NCI-H1105 treated with DMSO at 0.1 percent for 48 hours (cell line): ENCODE data around the gene FNDC3B.

Source experiments
- DNase-seq: peaks from one replicate; lab custom pipeline; 2025; lab: John Stamatoyannopoulos, UW

Gene FNDC3B

DNA sequence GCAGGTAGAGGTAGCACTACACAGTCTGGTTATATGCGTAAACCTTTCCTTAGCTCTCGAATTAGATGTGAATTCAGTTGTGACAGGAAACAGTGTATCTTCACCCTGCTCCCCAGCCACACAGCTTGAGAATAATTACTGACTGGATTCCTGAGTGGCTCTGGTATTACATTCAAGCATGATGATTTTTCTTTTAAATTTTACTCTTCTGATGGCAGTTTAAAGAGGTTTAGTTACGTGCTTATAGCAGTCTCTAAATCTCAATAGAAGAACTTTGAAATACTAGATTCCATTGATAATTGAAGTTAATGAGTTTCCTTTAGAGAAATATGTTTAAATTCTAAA lies 98.8 kb downstream of the FNDC3B start:
- DNase-seq = no peak

DNA sequence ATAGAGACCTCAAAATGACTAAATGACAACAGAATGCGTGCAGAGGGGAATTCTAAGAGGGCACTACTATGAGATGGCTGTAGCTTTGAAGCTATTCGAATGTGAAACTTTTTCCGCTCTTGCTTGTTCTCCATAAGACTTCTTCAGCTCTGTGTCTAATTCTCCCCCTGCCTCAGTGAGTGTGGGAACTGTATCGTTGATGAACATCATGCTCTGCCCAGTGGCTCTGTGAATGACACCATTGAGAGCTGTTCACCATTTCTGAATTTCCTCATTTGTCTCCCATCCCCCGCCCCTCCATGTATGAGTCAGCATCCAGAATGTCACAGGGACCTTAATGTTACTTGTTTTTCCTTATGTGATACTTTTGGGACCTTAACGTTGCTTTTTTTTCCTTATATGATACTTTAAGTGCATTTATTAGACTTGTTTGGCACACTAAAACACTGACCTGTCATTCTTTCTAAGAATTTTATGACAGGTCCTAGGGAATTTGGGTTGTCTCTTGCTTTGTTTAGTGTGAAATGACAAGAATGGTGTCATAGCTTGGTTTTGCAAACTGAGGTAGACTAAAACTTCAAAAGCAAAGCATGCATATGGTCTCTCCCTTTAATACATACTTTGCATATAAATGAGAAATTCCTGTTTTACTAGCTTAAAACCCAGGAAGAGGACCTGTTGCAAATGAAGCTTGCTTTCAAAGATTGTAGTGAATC lies 99.6 kb downstream of the FNDC3B start:
- DNase-seq = no peak

DNA sequence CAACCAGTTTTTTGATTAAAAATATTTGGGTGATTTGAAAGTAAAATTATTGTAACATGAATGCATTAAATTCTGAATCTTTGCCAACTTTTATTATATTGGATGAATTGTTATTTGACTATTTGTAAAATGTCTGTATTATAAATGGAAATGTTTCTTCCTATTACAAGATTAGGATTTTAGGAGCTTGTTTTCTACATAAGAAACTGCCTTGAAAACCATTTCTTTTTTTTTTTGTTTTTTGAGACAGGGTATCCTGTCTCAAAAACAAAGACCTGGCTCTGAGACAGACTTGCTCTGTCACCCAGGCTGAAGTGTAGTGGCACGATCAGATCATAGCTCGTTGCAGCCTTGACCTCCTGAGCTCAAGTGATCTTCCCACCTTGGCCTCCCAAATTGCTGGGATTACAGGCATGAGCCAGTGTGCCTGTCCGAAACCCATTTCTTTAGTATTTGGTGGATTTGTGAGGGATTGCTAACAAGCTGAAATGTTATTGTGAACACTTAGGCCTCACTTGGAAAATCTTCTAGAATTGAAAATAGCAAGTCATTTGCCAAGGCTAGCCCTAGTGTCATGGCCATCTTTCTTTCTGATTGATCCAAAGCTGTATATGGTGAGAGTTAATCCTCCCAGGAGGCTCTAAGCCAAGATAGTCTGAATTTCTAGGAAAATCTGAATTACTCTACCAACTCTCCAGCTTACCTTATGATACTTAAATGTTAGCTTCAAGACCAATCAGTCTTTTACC lies 100.3 kb downstream of the FNDC3B start:
- DNase-seq = no peak

DNA sequence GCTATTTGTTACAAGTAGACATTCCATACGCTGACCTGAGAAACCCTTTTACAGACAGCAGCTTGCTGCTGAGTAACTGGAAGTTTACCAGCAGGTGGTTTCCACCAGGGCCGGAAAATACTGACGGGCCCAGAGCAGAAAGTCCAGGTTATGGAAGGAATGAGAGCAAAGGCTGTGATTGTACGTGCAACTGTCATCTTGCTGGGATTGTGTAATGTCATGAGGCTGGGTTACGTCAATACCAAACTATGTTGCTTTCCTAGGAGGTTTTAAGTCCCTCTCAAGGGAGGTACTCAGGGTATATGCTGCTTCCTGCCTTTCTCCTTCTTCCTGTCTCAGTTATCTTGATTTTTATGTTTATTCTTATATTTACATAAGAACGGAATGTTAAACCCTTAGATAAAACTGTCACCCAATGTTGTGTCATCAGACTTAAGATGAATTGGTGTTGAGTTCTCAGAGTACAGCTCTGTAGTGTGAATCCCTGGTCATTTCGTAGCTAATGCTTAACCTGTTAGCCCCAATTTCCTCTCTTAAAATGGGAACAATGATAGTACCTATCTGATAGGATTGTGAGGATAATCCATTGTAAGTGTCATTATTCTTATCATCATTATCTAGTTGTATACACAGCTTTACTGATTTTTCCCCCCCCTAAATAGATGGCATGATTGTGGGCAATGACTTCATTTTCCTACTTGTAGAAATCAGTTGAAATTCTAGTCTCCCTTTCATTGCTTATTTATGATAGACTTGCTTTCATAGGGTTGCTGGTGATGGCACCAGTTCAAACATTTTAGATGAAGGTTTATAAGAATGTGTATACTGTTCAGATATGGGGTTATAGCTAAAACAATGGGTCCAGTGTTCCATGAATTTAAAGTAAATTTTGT lies 101.4 kb downstream of the FNDC3B start:
- no peak for DNase-seq

DNA sequence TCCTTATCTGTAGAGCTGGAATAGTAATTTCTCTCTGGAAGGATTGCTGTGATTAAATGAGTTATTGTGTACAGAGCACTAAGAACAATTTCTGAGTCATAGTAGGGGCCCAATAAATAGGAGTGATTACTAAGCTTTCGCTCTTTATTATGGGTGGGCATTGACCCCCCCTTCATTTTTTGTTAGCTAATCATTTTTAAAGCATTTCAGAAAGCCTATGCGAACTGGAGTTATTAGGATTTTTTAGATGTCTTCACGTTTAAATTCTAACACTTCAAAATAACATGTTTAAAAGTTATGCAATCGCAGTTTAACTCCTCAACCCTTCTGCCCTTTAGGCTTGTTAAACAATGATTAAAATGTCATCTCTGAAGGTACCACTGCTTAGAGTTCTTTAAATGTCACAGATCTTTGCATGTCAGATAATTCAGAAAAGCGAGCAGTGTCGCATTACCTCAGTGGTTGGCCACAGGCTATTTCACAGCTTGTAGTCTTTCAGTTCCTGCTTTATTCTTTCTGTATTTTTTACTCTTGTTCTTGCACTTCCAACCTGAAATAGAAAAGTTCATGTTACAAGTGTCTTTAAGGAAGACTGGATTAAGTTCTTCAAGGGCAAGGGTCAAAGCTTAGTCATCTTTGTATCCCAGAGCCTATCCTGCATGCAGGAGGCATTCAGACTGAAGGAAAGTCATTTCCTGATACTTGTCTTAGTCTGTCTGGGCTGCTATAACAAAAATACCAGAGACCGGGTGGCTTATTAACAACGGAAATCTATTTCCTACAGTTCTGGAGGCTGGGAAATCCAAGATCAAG lies 102.9 kb downstream of the FNDC3B start:
- no peak for DNase-seq

DNA sequence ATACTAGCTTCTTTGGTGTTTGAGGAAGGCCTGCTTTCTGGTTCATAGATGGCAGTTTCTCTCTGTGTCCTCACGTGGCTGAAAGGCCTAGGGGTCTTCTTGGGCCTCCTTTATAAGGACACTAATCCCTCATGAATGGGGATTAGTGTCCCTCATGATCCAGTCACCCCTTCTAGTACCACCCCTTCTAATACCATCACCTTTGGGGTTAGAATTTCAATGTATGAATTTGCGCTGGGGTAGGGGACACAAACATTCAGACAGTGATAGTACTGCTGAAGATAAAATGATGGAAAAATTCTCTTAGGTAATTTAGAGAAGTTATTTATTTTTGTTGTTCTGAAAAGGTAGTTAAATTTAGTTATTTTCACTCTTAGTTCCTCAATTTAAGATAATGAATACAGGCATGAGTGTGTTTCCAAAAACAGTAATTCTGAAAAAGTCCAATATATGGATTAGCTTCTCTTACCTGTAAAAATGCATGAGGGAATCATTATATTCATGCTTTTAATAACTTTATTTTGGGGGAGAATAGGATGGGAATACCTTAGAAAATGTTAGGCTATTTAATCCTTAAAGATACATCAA lies 103.6 kb downstream of the FNDC3B start:
- DNase-seq = no peak

DNA sequence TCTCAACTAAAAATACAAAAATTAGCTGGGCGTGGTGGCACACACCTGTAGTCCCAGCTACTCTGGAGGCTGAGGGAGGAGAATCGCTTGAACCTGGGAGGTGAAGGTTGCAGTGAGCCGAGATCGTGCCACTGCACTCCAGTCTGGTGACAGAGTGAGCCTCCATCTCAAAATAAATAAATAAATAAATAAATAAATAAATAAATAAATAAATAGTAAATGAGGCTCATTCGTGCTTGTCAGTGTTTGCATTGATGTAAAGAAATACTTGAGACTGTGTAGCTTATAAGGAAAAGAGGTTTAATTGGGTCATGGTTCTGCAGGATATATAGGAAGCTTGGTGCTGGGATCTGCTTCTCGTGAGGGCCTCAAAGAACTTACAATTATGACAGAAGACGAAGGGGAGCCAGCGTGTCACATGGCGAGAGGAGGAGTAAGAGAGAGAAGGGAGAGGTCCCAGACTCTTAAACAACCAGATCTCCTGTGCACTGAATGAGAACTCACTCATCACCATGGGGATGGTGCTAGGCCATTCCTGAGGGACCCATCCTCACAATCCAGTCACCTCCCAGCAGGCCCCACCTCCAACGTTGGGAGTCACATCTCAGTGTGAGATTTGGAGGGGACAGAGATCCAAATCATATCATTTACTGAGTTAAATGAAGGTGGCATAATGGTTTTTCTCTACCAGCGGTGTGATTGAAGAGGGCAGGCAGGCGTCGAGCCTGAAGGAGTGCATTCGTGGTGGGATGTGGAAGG lies 104.5 kb downstream of the FNDC3B start:
- no peak for DNase-seq

DNA sequence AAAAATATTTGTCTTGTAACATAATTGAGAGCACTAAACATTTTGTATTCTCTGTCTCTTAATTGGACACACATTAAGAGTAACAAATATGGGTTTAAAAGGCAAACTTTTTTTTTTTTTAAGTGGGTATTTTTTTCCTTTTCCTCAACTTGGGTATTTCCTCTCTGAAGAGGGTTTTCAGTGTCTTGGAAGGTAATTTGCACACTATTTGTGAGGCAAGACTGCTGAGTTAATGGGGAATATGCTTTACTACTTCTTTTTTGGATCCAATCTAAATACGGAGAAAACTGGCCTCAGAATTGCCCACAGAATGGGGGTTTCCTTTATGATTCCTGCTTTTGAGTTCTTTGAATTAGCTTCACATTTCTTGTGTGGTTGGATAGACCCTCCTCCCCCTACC lies 105.2 kb downstream of the FNDC3B start:
- DNase-seq = no peak

DNA sequence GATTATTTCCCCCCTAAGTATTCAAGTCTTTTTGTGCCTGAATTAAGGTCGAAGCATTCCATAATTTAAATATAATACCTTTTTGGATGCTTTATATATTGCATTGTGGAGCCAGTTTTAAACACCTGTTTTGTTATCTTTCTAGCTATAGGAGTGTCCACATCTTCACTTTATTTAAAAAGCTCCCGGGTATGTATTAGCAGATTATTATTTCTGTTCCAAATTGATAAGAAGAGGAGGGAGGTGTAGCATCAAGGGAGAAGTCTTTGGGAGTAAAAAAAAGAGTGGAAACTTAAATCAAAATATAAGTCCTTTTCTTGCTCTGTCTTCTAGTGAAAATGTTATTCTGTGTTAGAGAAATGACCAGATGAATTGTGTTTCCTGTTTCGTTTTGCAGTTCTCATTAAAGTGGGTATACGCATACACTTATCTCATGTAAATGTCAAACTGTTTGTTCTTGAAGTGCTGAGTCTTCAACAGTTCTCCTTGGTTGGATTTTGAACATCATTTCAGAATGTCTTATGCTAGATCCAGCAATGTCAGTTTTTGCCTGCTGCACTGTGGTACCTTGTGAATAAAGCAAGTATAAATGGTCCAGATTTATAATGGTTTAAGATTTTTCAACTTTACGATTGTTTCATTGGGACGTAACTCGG lies 105.8 kb downstream of the FNDC3B start:
- DNase-seq = no peak

DNA sequence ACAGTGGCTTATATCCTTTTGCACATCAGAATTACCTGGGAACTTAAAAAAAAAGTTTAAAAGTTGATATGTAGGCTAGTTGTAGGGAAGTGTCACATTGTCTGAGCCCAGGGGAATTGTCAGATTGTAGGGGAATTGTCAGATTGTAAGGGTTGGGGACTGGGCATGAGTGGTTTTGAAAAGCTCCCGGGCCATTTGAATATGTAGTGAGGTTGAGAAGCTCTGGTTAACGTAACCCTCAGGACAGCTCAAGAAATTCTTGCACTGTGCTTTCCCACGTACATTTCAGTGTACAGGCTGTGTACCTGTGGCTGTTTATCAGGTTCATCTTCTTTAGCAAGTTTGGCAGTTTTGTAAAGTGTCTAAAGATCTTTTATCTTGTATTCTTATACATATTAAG lies 107.0 kb downstream of the FNDC3B start:
- no peak for DNase-seq

DNA sequence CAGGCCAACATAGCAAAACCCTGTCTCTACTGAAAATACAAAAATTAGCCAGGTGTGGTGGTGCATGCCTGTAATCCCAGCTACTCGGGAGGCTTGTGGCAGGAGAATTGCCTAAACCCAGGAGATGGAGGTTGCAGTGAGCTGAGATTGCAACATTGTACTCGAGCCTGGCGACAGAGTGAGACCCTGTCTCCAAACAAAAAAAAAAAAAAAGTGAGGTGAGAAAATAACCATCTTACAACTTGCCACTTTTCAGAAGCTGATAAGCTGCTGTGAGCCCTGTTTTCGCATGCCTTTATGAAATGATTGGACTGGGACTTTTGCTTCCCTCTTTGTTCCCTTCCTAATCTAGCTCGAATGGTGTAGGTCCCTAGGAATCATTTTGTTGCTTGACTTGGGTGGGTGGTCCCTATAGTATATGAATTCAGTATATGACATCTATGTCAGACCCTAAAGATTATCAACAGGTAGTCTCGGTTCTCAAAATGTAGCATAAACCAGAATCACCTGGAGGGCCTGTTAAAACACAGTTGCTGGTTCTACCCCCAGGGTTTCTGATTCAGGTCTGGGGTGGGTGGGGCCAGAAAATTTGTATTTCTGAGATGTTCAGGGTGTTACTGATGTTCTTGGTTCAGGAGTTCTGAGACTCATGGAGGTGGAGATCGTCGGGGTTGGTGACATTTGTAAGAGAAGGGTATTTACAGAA lies 107.9 kb downstream of the FNDC3B start:
- DNase-seq = no peak

DNA sequence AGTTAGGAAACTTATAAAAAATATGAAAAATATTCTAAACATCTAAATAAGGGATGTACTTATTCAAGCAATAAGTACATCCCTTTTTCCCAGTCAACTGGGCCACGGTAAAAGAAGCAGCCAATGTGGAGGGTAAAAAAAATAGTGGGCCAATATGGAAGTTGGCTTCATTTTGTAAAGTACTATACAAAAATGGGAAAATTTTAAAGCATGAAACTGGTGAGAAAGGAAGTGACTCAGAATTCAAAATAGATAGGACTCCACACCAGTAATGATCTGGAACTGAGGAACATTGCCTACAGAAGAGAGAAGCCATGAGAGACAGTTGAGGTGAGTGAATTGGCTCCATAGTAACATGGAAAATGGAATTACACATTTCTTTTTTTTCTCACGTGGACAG lies 108.9 kb downstream of the FNDC3B start:
- DNase-seq = no peak

DNA sequence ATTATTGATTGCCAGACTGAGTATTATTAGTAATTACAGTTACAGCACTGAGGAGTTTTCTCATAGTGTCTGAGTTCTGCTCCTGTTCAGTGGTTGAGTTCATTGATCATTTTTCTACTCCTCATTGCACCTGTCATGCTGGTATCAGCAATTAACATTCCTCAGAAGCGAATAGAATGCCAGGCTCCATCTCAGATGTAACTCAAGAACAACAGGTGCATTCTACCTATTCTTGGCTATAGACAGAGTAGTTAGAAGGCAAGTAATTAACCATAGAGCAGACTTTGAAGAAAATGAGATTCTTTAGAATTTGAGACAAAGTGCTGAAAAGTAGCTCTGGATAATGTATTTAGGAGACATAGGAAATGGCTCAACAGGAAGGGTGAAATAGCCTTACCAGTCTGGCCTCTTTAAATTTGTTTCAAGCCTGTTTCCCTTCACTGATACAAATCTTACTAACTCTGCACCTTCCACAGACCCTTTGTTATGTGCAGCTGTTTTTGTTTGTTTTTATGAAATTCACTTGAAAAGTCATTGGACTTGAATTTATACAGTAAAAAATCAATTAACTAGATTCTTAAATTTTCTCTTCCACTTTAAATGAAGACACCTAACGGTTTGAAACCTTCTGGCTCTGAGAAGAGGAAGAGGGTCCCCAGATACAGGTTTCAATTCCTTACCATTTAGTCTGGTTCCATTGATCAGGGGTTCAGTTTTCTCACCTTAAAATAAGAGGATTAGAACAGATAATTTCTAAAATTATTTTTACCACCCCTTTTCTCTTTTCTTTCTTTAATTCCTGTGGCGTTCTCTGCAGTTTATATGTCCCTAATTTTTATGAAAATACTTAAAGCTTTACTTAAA lies 109.6 kb downstream of the FNDC3B start:
- peak; percentile 54 for DNase-seq

DNA sequence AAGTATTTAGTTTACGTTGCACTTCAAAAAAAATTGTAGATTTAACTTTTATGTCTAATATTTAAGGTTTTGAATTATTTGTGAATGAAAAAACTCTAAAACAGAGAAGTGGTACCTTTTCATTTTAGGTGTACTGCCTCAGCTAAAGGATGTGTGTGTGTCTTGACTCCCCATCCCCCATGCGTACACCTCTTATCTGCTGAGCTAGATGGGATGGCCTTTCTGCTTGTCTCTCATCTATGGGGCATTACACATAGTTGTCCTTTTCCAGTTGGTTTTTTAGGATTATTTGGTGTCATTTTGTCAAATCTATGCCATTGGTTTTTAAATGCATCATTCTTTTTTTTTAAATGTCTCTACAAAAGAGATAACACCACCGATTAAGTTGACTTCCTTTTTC lies 110.9 kb downstream of the FNDC3B start:
- DNase-seq = no peak

DNA sequence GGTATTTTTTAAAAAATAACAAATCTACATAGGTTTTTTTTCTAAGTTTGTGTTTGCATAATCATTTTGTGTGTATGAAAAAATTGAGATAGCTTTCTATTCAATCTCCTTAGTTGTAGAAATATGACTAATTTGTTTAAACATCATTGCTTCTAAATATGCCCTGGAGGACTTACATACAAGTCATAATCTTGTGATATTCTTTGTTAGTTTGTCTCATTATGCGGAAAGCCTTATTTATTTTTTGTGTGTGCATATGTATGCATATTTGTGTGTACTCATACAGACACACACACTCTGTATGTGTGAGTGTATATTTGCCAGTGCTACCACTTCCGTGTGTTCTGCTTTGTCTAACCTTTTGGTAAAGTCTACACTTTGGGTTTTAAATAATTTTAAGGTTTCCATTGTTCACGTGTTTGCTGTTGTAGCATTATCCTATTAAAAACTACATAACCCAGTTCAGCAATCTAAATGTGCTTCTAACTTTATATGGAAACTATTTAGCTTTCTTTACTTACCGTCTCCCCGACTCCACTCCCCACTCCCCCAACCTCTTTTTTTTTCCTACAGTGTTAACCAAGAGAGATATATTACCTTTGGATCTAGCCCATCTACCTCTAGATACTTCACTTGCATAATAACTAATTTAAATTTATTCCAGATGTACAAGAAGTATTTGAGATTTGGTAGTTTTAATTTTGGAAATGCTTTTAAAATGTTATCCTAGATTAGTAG lies 111.7 kb downstream of the FNDC3B start:
- DNase-seq = no peak

DNA sequence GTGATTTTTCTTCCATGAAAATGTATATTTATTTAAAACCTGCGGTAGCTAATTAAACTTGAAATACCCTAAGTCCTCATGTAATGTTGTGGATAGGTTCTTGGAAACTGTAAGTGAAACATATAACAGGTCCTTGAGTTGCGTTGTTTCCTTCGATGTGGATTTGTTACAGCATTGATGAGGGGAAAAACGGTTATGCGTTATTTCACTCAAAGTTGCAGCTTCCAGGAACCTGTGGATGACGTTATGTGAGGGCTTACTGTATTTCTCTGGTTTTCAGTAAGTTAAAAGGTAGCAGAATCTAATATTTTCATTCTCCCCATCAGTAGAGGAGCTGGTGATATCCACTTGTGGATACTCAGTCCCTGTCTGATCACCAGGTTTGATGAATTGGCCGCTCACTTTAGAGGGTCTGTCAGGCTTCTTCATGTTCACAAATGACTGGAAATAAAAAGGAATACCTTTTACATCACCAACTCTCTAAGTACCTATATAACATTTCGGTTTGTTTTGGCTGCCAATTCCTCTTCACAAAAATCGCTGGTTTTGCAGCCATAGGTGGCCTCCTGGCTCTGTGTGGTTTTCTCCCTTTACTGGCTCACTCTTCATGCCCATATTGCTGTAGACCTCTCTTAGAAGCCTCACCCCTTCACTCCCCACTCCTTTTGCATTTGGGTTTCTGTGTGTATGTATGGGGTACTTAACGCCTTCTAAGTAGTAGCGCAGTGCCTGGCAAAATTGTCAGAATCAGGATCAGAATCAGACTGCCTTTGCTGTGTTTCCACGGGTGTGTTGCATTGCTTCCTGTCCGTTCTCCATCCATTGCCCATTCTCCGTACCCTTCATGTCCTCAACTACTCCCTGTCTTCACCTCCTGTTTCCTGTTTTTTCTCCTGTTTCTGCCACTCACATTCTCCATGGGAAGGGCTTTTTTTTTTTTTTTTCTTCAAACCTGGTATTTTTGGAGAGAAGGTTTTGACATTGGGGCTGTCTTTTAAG lies 112.6 kb downstream of the FNDC3B start:
- no peak for DNase-seq

DNA sequence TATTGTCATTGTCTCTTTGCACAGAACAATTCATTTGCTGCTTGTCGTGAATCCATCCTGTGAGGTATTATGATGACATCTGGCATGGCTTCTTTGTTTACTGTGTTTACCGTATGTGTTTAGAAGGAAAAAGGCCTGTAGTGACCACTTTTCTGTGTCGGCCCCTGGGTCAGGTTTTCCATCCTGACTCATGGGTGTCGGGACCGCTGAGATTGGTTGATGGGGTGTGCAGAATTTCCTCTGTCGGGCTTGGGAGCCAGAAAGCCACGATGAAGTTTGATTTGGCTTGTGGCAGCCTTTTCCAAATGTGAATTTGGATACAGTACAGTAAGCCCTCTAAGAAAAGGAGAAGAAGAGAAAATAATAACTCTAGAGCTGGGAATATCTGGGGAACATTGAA lies 113.5 kb downstream of the FNDC3B start:
- DNase-seq = no peak
